ENCODE measurements around the gene DENND1B. TPM values are rescaled to one million over a fixed set of nuclear protein-coding genes. Genes with fewer than 3 reads are reported as not detected.
A peak's percentile ranks its signal among the peaks of the same experiment; 100 is the strongest.

The DENND1B gene
- total and polyA plus RNA-seq, 4 experiments from 2014 or later = 12.5 to 26.3 (median 22.5) TPM

GRCh38 chr1:197638316-197638715, 137.0 kb downstream of the DENND1B start:
- POLR2A ChIA-PET (ENCODE audit: partially characterized antibody) = no interaction called here
- H3K4me1 Mint-ChIP-seq = peaks cover 0 to 6% (median 3%) of the 10 kb centered on the region in 4 donors
- Histone ChIP-seq H3K36me3 (ENCODE audit: insufficient read depth, low read length) (no peaks in the 10 kb centered on the region), H3K27ac (ENCODE audit: low read depth, low read length) (no peak overlapping the region), H3K27me3 (ENCODE audit: insufficient read depth, low read length) (no peaks in the 10 kb centered on the region), H3K9me3 (ENCODE audit: control insufficient read depth in 1 of 2, low read length in 2 of 2) (no peaks in the 10 kb centered on the region), H3K4me3 (ENCODE audit: low read length in 2 of 2) (no peak overlapping the region), H3K4me1 (ENCODE audit: insufficient read depth, low read length) (no peaks in the 10 kb centered on the region)
- H3K9me3 Mint-ChIP-seq = no peaks in the 10 kb centered on the region
- DNase-seq = no peak
- no peak overlapping the region for H3K4me3 Mint-ChIP-seq
- H3K27ac Mint-ChIP-seq = peak overlapping the region in 1 of 7 donors; percentile 58
- H3K27me3 Mint-ChIP-seq = no peaks in the 10 kb centered on the region
- CTCF ChIA-PET (ENCODE audit: partially characterized antibody) = no interaction called here
- intact Hi-C loops (cut with micrococcal nuclease) = no loop called here
- peaks cover 37 to 56% of the 10 kb centered on the region in 2 donors for H3K36me3 Mint-ChIP-seq

GRCh38 chr1:197637406-197637805, 137.9 kb downstream of the DENND1B start:
- intact Hi-C loops (cut with micrococcal nuclease) = no loop called here

GRCh38 chr1:197633447-197634078, 141.7 kb downstream of the DENND1B start:
- no peak overlapping the region for H3K4me3 Mint-ChIP-seq
- H3K9me3 Mint-ChIP-seq = peaks cover 1 to 12% (median 5%) of the 10 kb centered on the region in 8 donors
- peaks cover 0 to 7% (median 3%) of the 10 kb centered on the region in 4 donors for H3K4me1 Mint-ChIP-seq
- H3K27me3 Mint-ChIP-seq = no peaks in the 10 kb centered on the region
- intact Hi-C loops (cut with micrococcal nuclease) = no loop called here
- no peak for DNase-seq
- POLR2A ChIA-PET (ENCODE audit: partially characterized antibody) = interaction anchor here (1.3 kb wide), 1 partner anchor 9 kb away, joined by 3 read pairs; no protein-coding TSS in a partner anchor
- H3K4me1 ChIP-seq (ENCODE audit: insufficient read depth, low read length) = no peaks in the 10 kb centered on the region
- no peaks in the 10 kb centered on the region for H3K9me3 ChIP-seq (ENCODE audit: control insufficient read depth in 1 of 2, low read length in 2 of 2)
- H3K27ac Mint-ChIP-seq = peak overlapping the region in 1 of 7 donors; percentile 9
- CTCF ChIA-PET (ENCODE audit: partially characterized antibody) = no interaction called here
- H3K36me3 Mint-ChIP-seq = peaks cover 49 to 63% of the 10 kb centered on the region in 2 donors
- no peak overlapping the region for H3K4me3 ChIP-seq (ENCODE audit: low read length in 2 of 2)
- no peaks in the 10 kb centered on the region for H3K36me3 ChIP-seq (ENCODE audit: insufficient read depth, low read length)
- no peaks in the 10 kb centered on the region for H3K27me3 ChIP-seq (ENCODE audit: insufficient read depth, low read length)
- H3K27ac ChIP-seq (ENCODE audit: low read depth, low read length) = no peak overlapping the region

More at GRCh38 chr1:197637406-197637805, 137.9 kb downstream of the DENND1B start:
- Mint-ChIP-seq H3K4me3 (no peak overlapping the region), H3K27me3 (no peaks in the 10 kb centered on the region), H3K36me3 (peaks cover 41 to 58% of the 10 kb centered on the region in 2 donors), H3K27ac (no peak overlapping the region), H3K4me1 (peaks cover 0 to 6% (median 3%) of the 10 kb centered on the region in 4 donors), H3K9me3 (no peaks in the 10 kb centered on the region)
- ChIA-PET POLR2A (ENCODE audit: partially characterized antibody) (no interaction called here), CTCF (ENCODE audit: partially characterized antibody) (no interaction called here)
- Histone ChIP-seq H3K27me3 (ENCODE audit: insufficient read depth, low read length) (no peaks in the 10 kb centered on the region), H3K27ac (ENCODE audit: low read depth, low read length) (no peak overlapping the region), H3K36me3 (ENCODE audit: insufficient read depth, low read length) (no peaks in the 10 kb centered on the region), H3K4me3 (ENCODE audit: low read length in 2 of 2) (no peak overlapping the region), H3K4me1 (ENCODE audit: insufficient read depth, low read length) (no peaks in the 10 kb centered on the region), H3K9me3 (ENCODE audit: control insufficient read depth in 1 of 2, low read length in 2 of 2) (no peaks in the 10 kb centered on the region)
- no peak for DNase-seq

GRCh38 chr1:197632651-197633050, 142.6 kb downstream of the DENND1B start:
- Mint-ChIP-seq H3K27ac (no peak overlapping the region), H3K9me3 (peaks cover 1 to 12% (median 7%) of the 10 kb centered on the region in 8 donors), H3K4me3 (no peak overlapping the region), H3K4me1 (peaks cover 0 to 7% (median 3%) of the 10 kb centered on the region in 4 donors), H3K36me3 (peaks cover 44 to 56% of the 10 kb centered on the region in 2 donors), H3K27me3 (no peaks in the 10 kb centered on the region)
- Histone ChIP-seq H3K36me3 (ENCODE audit: insufficient read depth, low read length) (no peaks in the 10 kb centered on the region), H3K9me3 (ENCODE audit: control insufficient read depth in 1 of 2, low read length in 2 of 2) (no peaks in the 10 kb centered on the region), H3K4me3 (ENCODE audit: low read length in 2 of 2) (no peak overlapping the region), H3K27ac (ENCODE audit: low read depth, low read length) (no peak overlapping the region), H3K4me1 (ENCODE audit: insufficient read depth, low read length) (no peaks in the 10 kb centered on the region), H3K27me3 (ENCODE audit: insufficient read depth, low read length) (no peaks in the 10 kb centered on the region)
- intact Hi-C loops (cut with micrococcal nuclease) = no loop called here
- POLR2A ChIA-PET (ENCODE audit: partially characterized antibody) = no interaction called here
- CTCF ChIA-PET (ENCODE audit: partially characterized antibody) = no interaction called here
- DNase-seq = no peak

GRCh38 chr1:197632005-197632404, 143.3 kb downstream of the DENND1B start:
- H3K27me3 ChIP-seq (ENCODE audit: insufficient read depth, low read length) = no peaks in the 10 kb centered on the region
- Mint-ChIP-seq H3K27me3 (no peaks in the 10 kb centered on the region), H3K9me3 (peaks cover 1 to 12% (median 7%) of the 10 kb centered on the region in 8 donors), H3K36me3 (peaks cover 44 to 52% of the 10 kb centered on the region in 2 donors), H3K4me3 (no peak overlapping the region), H3K27ac (peak overlapping the region in 1 of 7 donors; percentile 3), H3K4me1 (peaks cover 0 to 7% (median 3%) of the 10 kb centered on the region in 4 donors)
- intact Hi-C loops (cut with micrococcal nuclease) = no loop called here
- no peaks in the 10 kb centered on the region for H3K4me1 ChIP-seq (ENCODE audit: insufficient read depth, low read length)
- ChIA-PET POLR2A (ENCODE audit: partially characterized antibody) (no interaction called here), CTCF (ENCODE audit: partially characterized antibody) (no interaction called here)
- H3K36me3 ChIP-seq (ENCODE audit: insufficient read depth, low read length) = no peaks in the 10 kb centered on the region
- DNase-seq = no peak
- no peak overlapping the region for H3K27ac ChIP-seq (ENCODE audit: low read depth, low read length)
- H3K4me3 ChIP-seq (ENCODE audit: low read length in 2 of 2) = no peak overlapping the region
- H3K9me3 ChIP-seq (ENCODE audit: control insufficient read depth in 1 of 2, low read length in 2 of 2) = no peaks in the 10 kb centered on the region

GRCh38 chr1:197622371-197622770, 152.9 kb downstream of the DENND1B start:
- Histone ChIP-seq H3K27ac (ENCODE audit: low read depth, low read length) (no peak overlapping the region), H3K4me3 (ENCODE audit: low read length in 2 of 2) (no peak overlapping the region), H3K27me3 (ENCODE audit: insufficient read depth, low read length) (no peaks in the 10 kb centered on the region), H3K9me3 (ENCODE audit: control insufficient read depth in 1 of 2, low read length in 2 of 2) (no peaks in the 10 kb centered on the region), H3K36me3 (ENCODE audit: insufficient read depth, low read length) (no peaks in the 10 kb centered on the region), H3K4me1 (ENCODE audit: insufficient read depth, low read length) (no peaks in the 10 kb centered on the region)
- Mint-ChIP-seq H3K27ac (peak overlapping the region in 1 of 7 donors; percentile 10), H3K4me1 (peaks cover 0 to 9% (median 4%) of the 10 kb centered on the region in 4 donors), H3K36me3 (peaks cover 3 to 20% of the 10 kb centered on the region in 2 donors), H3K9me3 (peaks cover 0 to 4% (median 0%) of the 10 kb centered on the region in 8 donors), H3K27me3 (no peaks in the 10 kb centered on the region), H3K4me3 (no peak overlapping the region)
- intact Hi-C loops (cut with micrococcal nuclease) = no loop called here
- ChIA-PET CTCF (ENCODE audit: partially characterized antibody) (no interaction called here), POLR2A (ENCODE audit: partially characterized antibody) (no interaction called here)
- DNase-seq = no peak

- POLR2A ChIA-PET (ENCODE audit: partially characterized antibody) = no interaction called here
- no peaks in the 10 kb centered on the region for H3K27me3 ChIP-seq (ENCODE audit: insufficient read depth, low read length)
- no peaks in the 10 kb centered on the region for H3K4me1 ChIP-seq (ENCODE audit: insufficient read depth, low read length)
- no peaks in the 10 kb centered on the region for H3K36me3 ChIP-seq (ENCODE audit: insufficient read depth, low read length)
- H3K9me3 ChIP-seq (ENCODE audit: control insufficient read depth in 1 of 2, low read length in 2 of 2) = no peaks in the 10 kb centered on the region
- DNase-seq = no peak
- no peak overlapping the region for H3K27ac Mint-ChIP-seq
- CTCF ChIA-PET (ENCODE audit: partially characterized antibody) = no interaction called here
- H3K4me3 ChIP-seq (ENCODE audit: low read length in 2 of 2) = no peak overlapping the region
- no peak overlapping the region for H3K4me3 Mint-ChIP-seq
- peaks cover 0 to 4% (median 0%) of the 10 kb centered on the region in 8 donors for H3K9me3 Mint-ChIP-seq
- intact Hi-C loops (cut with micrococcal nuclease) = no loop called here
- peaks cover 7 to 20% of the 10 kb centered on the region in 2 donors for H3K36me3 Mint-ChIP-seq
- no peak overlapping the region for H3K27ac ChIP-seq (ENCODE audit: low read depth, low read length)
- H3K27me3 Mint-ChIP-seq = no peaks in the 10 kb centered on the region
- peaks cover 0 to 9% (median 4%) of the 10 kb centered on the region in 4 donors for H3K4me1 Mint-ChIP-seq
Measured at GRCh38 chr1:197621761-197622160, 153.5 kb downstream of the DENND1B start.
